GM18909 (cell line): ENCODE measurements around the gene ARMC9.
"Not testable (repeated sequence)": the region's sequence is repeated elsewhere in the genome, so short reads cannot be mapped to it uniquely, and the experiment has no call there.

Experiments
- ATAC-seq: cut with Tn5 transposase; IDR thresholded peaks from one replicate; pipeline ENCODE4 v1.9.1; 2021; ENCODE audit warnings: mild to moderate bottlenecking; ENCODE audit not compliant: unreplicated experiment, poor library complexity

The ARMC9 gene

GRCh38 chr2:231373184-231373583, 174.8 kb downstream of the ARMC9 start:
- no peak for ATAC-seq

GRCh38 chr2:231373786-231374349, 175.4 kb downstream of the ARMC9 start:
- ATAC-seq, result no peak

GRCh38 chr2:231374771-231375170, 176.3 kb downstream of the ARMC9 start:
- ATAC-seq, result no peak

- ATAC-seq, result not testable (repeated sequence)
Observed at GRCh38 chr2:231375994-231376615, 177.7 kb downstream of the ARMC9 start.

GRCh38 chr2:231376857-231377256, 178.4 kb downstream of the ARMC9 start:
- no peak for ATAC-seq

- ATAC-seq, result no peak
Observed at GRCh38 chr2:231378026-231378722, 179.7 kb downstream of the ARMC9 start.

- no peak for ATAC-seq
Observed at GRCh38 chr2:231379266-231380215, 181.1 kb downstream of the ARMC9 start.

- ATAC-seq, result no peak
Observed at GRCh38 chr2:231380307-231380706, 181.9 kb downstream of the ARMC9 start.

GRCh38 chr2:231380991-231381847, 182.8 kb downstream of the ARMC9 start:
- no peak for ATAC-seq

- ATAC-seq, result no peak
Observed at GRCh38 chr2:231382116-231382515, 183.7 kb downstream of the ARMC9 start.

- ATAC-seq, result no peak
Observed at GRCh38 chr2:231383416-231384108, 185.1 kb downstream of the ARMC9 start.

- no peak for ATAC-seq
Observed at GRCh38 chr2:231384109-231384435, 185.6 kb downstream of the ARMC9 start.

GRCh38 chr2:231384970-231385369, 186.5 kb downstream of the ARMC9 start:
- no peak for ATAC-seq

- no peak for ATAC-seq
Observed at GRCh38 chr2:231385429-231385828, 187.0 kb downstream of the ARMC9 start.

GRCh38 chr2:231386446-231386845, 188.0 kb downstream of the ARMC9 start:
- no peak for ATAC-seq

GRCh38 chr2:231387904-231388724, 189.7 kb downstream of the ARMC9 start:
- ATAC-seq, result no peak

- ATAC-seq, result no peak
Observed at GRCh38 chr2:231388725-231389346, 190.4 kb downstream of the ARMC9 start.

GRCh38 chr2:231390667-231391066, 192.2 kb downstream of the ARMC9 start:
- no peak for ATAC-seq
